GM21786 (cell line): Measurements from ENCODE around the gene RMND5A.
"Not testable (repeated sequence)": the region's sequence is repeated elsewhere in the genome, so short reads cannot be mapped to it uniquely, and the experiment has no call there.

Experiments used
- ATAC-seq: cut with Tn5 transposase; IDR thresholded peaks from one replicate; pipeline ENCODE4 v1.9.1; 2021; ENCODE audit not compliant: unreplicated experiment

The RMND5A gene

GRCh38 chr2:86719637-86720539 is at the start of gene RMND5A:
TSS of gene RMND5A (plus strand) at chr2:86720291. CDS start at chr2:86720668, 377 bp downstream.
- peak; percentile 91 for ATAC-seq

DNA sequence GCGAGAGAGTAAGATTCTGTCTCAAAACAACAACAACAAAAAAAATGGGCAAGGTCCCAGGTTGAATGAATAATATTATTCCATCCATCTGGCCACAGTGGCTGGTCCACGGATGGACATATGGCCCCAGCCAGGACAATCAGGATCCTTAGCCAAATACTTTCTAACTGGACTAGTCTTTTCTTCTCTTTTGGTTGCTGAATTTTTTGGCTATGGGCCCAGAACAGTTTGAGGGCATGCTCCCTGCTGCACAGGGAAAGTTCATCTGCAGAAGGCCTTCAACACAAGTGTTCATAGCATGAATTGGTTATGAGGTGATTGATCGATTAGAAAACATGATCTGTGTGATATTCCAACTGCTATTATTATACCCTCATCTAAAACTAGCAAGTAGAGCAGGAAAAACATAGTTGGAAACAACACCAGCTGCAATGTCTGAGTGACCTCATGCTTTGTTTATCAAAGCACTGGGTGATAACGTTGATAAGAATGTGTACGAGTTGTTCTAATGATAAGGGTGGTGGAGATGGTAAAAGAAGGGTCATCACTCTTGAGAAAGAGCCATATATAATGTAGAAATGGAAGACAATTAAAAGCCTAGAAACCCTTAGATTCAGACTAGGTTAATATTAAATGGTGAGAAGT is 48.6 kb upstream of the RMND5A start:
- no peak for ATAC-seq

DNA sequence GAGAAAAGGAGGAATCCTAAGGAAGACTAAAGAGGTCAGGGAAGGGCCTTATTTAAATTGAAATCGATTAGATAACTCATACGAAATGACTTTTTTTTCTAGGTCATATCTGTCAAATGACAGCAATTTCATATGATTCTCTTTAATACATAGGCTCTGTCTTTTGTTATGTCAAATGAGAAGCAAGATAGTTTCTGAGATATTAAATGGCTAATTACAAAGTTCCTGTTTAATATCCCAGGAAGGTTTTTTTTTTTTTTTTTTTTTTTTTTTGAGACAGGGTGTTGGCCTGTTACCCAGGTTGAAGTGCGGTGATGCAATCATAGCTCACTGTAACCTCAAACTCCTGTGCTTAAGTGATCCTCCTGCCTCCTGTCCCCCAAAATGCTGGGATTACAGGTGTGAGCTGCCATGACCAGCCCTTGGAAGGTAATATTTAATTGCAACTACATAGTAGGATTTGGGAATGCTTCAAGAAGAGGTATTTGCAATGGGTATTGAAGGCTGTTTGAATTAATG is 48.0 kb upstream of the RMND5A start:
- no peak for ATAC-seq

- no peak for ATAC-seq
Observed at GRCh38 chr2:86673011-86673410, 47.1 kb upstream of the RMND5A start.

GRCh38 chr2:86673986-86674670 is 46.0 kb upstream of the RMND5A start:
- ATAC-seq = no peak

DNA sequence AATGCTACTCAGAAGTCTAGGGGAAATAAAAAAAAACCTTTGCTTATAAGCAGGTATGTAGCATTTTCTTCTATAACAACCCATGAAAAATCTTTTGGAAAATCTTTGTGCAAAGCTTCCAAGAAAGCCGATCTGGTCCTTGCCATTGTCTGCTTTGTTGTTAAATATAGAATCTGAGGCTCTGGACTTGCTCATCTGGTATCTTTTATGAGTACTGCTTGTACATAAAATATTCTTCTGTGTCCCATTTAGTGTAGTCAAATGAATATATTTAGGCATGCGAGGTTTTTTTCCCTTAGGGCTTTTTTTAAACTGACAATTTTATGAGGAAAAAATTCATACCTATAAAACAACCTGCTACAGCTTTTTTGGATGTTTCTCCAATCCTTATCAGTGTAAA is 45.0 kb upstream of the RMND5A start:
- no peak for ATAC-seq

- no peak for ATAC-seq
Observed at GRCh38 chr2:86675511-86676015, 44.5 kb upstream of the RMND5A start.

- no peak for ATAC-seq
Observed at GRCh38 chr2:86677816-86678215, 42.3 kb upstream of the RMND5A start.

DNA sequence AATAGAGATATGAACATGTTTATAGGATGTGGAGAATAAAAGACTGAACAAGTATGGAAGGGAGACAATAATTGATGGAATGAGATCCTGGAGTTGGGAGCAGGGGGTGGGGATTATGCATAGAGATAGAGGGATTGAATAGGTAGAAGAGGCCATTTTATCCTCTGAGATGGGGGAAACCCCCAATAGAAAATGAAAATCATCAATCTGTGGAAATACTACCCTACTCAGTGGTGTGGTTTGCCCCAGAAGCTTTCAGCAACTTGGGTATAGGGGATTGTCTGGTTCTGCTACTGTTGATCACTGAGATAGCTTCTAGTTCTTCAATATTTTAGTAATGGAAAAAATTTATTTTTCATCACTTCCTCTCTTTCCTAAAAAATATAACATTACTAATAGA is 41.1 kb upstream of the RMND5A start:
- no peak for ATAC-seq

DNA sequence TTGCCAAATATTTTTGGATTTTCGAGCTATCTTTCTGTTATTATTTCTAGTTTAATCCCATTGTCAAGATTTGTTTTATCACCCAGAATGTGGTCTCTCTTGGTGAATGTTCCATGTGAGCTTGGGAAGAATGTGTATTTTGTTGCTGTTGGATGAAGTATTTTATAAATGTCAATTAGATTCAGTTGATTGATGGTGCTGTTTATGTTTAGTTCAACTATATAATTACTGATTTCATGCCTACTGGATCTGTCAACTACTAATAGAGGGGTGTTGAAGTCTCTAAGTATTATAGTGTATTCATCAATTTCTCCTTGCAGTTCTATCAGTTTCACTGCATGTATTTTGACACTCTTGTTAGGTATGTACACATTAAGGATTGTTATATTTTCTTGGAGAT is 34.7 kb upstream of the RMND5A start:
- ATAC-seq = no peak

DNA sequence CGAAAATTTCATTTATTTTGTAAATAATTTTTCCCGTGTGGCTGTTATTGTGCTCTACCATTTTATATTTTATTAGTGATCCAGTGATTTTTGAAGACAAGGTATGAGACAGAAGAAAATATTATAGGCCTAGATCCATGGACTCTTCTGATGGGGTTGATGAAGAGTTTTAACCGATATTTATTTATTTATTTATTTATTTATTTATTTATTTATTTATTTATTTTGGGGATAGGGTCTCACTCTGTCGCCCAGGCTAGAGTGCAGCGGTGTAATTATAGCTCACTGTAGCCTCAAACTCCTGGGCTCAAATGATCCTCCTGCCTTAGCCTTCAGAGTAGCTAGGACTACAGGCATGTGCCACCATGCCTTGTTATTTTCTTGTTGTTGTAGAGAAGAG is 33.6 kb upstream of the RMND5A start:
- no peak for ATAC-seq

GRCh38 chr2:86686905-86687304 is 33.2 kb upstream of the RMND5A start:
- ATAC-seq = no peak

GRCh38 chr2:86695053-86695691 is 24.9 kb upstream of the RMND5A start:
- no peak for ATAC-seq

GRCh38 chr2:86697551-86698104 is 22.5 kb upstream of the RMND5A start:
- no peak for ATAC-seq

- no peak for ATAC-seq
Observed at GRCh38 chr2:86700690-86701089, 19.4 kb upstream of the RMND5A start.

DNA sequence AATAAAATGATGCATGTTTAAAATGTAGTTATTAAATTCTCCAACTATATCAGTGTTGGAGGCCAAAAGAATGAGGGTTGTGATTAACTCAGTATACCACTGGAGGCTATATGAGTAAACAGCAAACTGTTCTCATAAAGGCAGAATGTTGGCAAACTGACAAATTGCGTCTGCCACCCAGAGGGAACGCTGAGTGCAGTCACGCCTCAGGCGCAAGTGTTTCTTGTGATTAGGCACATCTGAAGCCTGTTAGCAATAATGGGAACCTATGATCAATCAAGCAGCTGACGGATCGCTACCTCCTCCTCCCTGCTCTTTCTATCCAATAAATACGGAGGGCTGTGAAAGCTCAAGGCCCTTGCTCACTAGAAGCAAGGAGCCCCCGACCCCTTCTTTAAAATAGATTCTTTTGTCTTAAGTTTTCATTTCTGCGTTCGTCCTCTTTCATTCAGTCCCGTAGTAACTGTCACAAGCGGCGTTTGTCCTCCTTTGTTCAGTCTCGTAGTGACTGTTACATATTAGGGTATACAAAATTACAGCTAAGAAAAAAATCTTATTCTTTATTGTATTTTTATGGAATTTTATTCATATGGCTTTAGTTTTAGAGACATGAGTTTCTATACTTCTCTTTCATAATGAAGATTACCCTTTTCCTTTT is 16.3 kb upstream of the RMND5A start:
- ATAC-seq = no peak

- no peak for ATAC-seq
Observed at GRCh38 chr2:86704459-86704971, 15.6 kb upstream of the RMND5A start.

- ATAC-seq = no peak
Observed at GRCh38 chr2:86706220-86706619, 13.9 kb upstream of the RMND5A start.

- no peak for ATAC-seq
Observed at GRCh38 chr2:86706935-86707334, 13.2 kb upstream of the RMND5A start.

DNA sequence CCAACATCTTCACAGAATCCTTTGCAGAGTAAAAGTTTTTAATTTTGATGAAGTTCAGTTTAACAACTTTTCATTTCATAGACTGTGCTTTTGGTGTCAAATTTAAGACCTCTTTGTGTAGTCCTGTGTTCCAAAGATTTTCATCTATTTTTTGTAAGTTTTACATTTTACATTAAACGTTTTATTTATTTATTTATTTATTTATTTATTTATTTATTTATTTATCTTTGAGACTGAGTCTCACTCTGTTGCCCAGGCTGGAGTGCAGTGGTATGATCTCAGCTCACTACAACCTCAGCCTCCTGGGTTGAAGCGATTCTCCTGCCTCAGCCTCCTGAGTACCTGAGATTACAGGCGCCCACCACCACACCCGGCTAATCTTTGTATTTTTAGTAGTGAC is 12.0 kb upstream of the RMND5A start:
- not testable (repeated sequence) for ATAC-seq
